Measurements from ENCODE around the gene PRR5L. TPM values are rescaled to one million over a fixed set of nuclear protein-coding genes. Genes with fewer than 3 reads are reported as not detected.
A peak's percentile ranks its signal among the peaks of the same experiment; 100 is the strongest.

PRR5L gene
- total and polyA plus RNA-seq, 9 of the 15 experiments (the other 6 are each of a cell fraction or from before 2014, with no cell fraction given) = 0.11 to 0.60 (median 0.36) TPM; not detected in 2

DNA sequence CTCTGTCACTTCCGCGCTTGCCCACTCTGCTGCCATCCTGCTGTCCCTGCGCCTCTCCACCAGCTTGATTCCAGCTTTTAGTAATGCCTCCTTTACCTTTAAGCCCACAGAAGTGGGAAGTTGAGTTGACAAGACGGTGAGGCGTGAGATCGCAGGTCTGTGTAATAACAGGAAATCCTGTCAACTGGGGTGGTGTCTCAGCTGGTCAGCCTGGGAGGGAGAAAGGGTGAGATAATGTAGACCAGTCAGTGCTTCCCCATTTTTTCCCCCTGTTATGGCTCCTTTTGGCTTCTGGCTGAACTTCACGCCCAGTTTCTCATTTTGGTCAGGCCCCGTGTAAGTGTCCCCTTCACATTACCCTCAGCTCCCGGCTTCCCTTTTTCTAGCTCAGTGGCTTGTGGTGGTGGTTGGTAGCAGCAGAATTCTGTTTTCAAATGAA is 115.1 kb downstream of the PRR5L start (continued):
- TF ChIP-seq, protein P1, sequence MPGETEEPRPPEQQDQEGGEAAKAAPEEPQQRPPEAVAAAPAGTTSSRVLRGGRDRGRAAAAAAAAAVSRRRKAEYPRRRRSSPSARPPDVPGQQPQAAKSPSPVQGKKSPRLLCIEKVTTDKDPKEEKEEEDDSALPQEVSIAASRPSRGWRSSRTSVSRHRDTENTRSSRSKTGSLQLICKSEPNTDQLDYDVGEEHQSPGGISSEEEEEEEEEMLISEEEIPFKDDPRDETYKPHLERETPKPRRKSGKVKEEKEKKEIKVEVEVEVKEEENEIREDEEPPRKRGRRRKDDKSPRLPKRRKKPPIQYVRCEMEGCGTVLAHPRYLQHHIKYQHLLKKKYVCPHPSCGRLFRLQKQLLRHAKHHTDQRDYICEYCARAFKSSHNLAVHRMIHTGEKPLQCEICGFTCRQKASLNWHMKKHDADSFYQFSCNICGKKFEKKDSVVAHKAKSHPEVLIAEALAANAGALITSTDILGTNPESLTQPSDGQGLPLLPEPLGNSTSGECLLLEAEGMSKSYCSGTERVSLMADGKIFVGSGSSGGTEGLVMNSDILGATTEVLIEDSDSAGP (CRISPR knock-in tag; IDR thresholded peaks at IDR 0.05) = peak; percentile 79
- TF ChIP-seq ZFP36 (IDR thresholded peaks at IDR 0.05; ENCODE audit: low read depth, low read length, partially characterized antibody) = no peak
- no peak for TF ChIP-seq NFIX (CRISPR knock-in tag; IDR thresholded peaks at IDR 0.05; ENCODE audit: low read depth)
- TF ChIP-seq GTF2A2 (tag; IDR thresholded peaks at IDR 0.05) = no peak
- TF ChIP-seq ETS1 (conservative IDR thresholded peaks at IDR 0.05; ENCODE audit: control insufficient read depth, low read depth, low read length) = no peak
- peak; percentile 62; the same call in 1 of the 2 replicates for TF ChIP-seq SMAD4 (CRISPR knock-in tag; conservative IDR thresholded peaks at IDR 0.05)
- TF ChIP-seq SREBF2 (CRISPR knock-in tag; IDR thresholded peaks at IDR 0.05) = no peak
- TF ChIP-seq ZNF431 (CRISPR knock-in tag; IDR thresholded peaks at IDR 0.05) = no peak
- TF ChIP-seq SMARCB1 (IDR thresholded peaks at IDR 0.05; ENCODE audit: insufficient read length, low read depth) = no peak
- no peak for TF ChIP-seq ELF2 (CRISPR knock-in tag; IDR thresholded peaks at IDR 0.05)
- peak; percentile 84 for TF ChIP-seq ZNF584 (CRISPR knock-in tag; IDR thresholded peaks at IDR 0.05; ENCODE audit: low read depth)
- TF ChIP-seq, protein P2, sequence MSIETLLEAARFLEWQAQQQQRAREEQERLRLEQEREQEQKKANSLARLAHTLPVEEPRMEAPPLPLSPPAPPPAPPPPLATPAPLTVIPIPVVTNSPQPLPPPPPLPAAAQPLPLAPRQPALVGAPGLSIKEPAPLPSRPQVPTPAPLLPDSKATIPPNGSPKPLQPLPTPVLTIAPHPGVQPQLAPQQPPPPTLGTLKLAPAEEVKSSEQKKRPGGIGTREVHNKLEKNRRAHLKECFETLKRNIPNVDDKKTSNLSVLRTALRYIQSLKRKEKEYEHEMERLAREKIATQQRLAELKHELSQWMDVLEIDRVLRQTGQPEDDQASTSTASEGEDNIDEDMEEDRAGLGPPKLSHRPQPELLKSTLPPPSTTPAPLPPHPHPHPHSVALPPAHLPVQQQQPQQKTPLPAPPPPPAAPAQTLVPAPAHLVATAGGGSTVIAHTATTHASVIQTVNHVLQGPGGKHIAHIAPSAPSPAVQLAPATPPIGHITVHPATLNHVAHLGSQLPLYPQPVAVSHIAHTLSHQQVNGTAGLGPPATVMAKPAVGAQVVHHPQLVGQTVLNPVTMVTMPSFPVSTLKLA (conservative IDR thresholded peaks at IDR 0.05) = no peak
- TF ChIP-seq TAF15 (IDR thresholded peaks at IDR 0.05; ENCODE audit: low read depth, low read length) = no peak
- TF ChIP-seq TSC22D4 (tag; IDR thresholded peaks at IDR 0.05) = no peak
- no peak for TF ChIP-seq ZNF589 (CRISPR knock-in tag; IDR thresholded peaks at IDR 0.05; ENCODE audit: low read depth)
- no peak for TF ChIP-seq RBM15 (IDR thresholded peaks at IDR 0.05; ENCODE audit: insufficient read depth, low read length)
- peak; percentile 58 for TF ChIP-seq GABPA (tag; conservative IDR thresholded peaks at IDR 0.05; ENCODE audit: low read depth)
- TF ChIP-seq NFATC3 (IDR thresholded peaks at IDR 0.05) = no peak
- no peak for TF ChIP-seq HNRNPH1 (optimal IDR thresholded peaks at IDR 0.05; ENCODE audit: low read depth, low read length)

Data from K562 (cell line).